ENCODE results near the gene EPAS1.

GRCh38 chr2:46356991-46357390 is 59.8 kb downstream of the EPAS1 start:
- TF ChIP-seq CTCF (conservative IDR thresholded peaks at IDR 0.05) (no peak), EZH2 (IDR thresholded peaks at IDR 0.05; ENCODE audit: low read depth) (no peak)

Measured in PC-9 (cell line).